SK-N-MC (cell line): ENCODE measurements around the gene C1orf146.

ENCODE experiments used
- EZH2 ChIP-seq: fragments of 200-600 bp; sonication (generic); IDR thresholded peaks from one replicate; pipeline ENCODE4 v1.6.1; 2017; ENCODE audit warnings: antibody characterized with exemption
- FOXP2 ChIP-seq: optimal IDR thresholded peaks from 2 replicates; pipeline ENCODE3; 2011; ENCODE audit warnings: mild to moderate bottlenecking, moderate library complexity; ENCODE audit not compliant: insufficient read depth; ENCODE audit errors: extremely low read length, control extremely low read depth
- POLR2AphosphoS5 ChIP-seq: IDR thresholded peaks from 2 replicates; pipeline ENCODE4 v1.6.1; 2012; ENCODE audit warnings: mild to moderate bottlenecking, low read depth, low read length, borderline replicate concordance

DNA sequence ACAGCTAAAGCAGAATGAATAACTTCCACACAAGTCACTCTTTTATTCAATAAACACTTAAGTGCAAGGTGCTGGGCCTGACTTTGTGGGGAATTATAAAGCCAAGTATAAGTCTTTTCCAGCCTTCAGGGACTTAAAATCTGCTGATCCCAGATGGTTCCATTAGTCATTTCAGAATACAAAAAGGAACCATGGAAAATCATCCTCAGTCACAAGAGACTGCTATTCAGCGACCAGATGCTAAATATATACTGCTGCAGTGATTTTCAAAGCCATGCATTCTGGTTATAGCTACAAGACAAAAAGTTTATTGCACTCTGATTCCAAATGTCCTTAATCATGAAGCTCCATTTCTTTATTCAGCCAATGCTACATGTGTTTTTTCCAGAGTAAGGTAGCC lies 55.3 kb downstream of the C1orf146 start:
- no peak for TF ChIP-seq POLR2AphosphoS5
- no peak for TF ChIP-seq EZH2
- no peak for TF ChIP-seq FOXP2
